LNCaP clone FGC (cell line): ENCODE data around the gene DNAJC11.
"Not testable (repeated sequence)": the region's sequence is repeated elsewhere in the genome, so short reads cannot be mapped to it uniquely, and the experiment has no call there.

Experiments
- DNase-seq: peaks from one replicate; pipeline ENCODE4 v3.0.0-alpha.2; 2011; ENCODE audit warnings: low read depth
- H3K4me3 ChIP-seq: 2 replicates; pipeline ENCODE4 v1.5.1; 2011; ENCODE audit warnings: mild to moderate bottlenecking, low read depth, low read length, control low read depth
- CTCF ChIP-seq: IDR thresholded peaks from 2 replicates; pipeline ENCODE4 v1.5.1; 2012; ENCODE audit warnings: mild to moderate bottlenecking; ENCODE audit not compliant: control insufficient read depth, insufficient read depth; ENCODE audit errors: extremely low read depth

DNAJC11 gene

GRCh38 chr1:6668503-6668902 is 33.1 kb downstream of the DNAJC11 start:
- H3K4me3 ChIP-seq = no peak overlapping the region
- no peak for TF ChIP-seq CTCF
- DNase-seq = no peak

GRCh38 chr1:6667139-6667538 is 34.5 kb downstream of the DNAJC11 start:
- no peak overlapping the region for H3K4me3 ChIP-seq
- DNase-seq = no peak
- TF ChIP-seq CTCF = no peak

GRCh38 chr1:6666696-6667095 is 34.9 kb downstream of the DNAJC11 start:
- DNase-seq = no peak
- H3K4me3 ChIP-seq = no peak overlapping the region
- TF ChIP-seq CTCF = no peak

GRCh38 chr1:6662468-6662867 is 39.1 kb downstream of the DNAJC11 start:
- not testable (repeated sequence) for H3K4me3 ChIP-seq, DNase-seq

- no peak for DNase-seq
- no peak overlapping the region for H3K4me3 ChIP-seq
- TF ChIP-seq CTCF = no peak
These were observed 41.1 kb downstream of the DNAJC11 start for GRCh38 chr1:6660415-6661049.

- no peak overlapping the region for H3K4me3 ChIP-seq
- TF ChIP-seq CTCF = no peak
- no peak for DNase-seq
These were observed 43.1 kb downstream of the DNAJC11 start for GRCh38 chr1:6658359-6659060.

- no peak for TF ChIP-seq CTCF
- no peak for DNase-seq
These were observed 44.5 kb downstream of the DNAJC11 start for GRCh38 chr1:6657138-6657537.

More at GRCh38 chr1:6657138-6657537, 44.5 kb downstream of the DNAJC11 start:
- no peak overlapping the region for H3K4me3 ChIP-seq
